DOHH2 (cell line): ENCODE data around the gene VAC14.

Experiments used
- EZH2phosphoT487 ChIP-seq: fragments of 200-600 bp; sonication (generic); IDR thresholded peaks from 2 replicates; pipeline ENCODE4 v1.6.1; 2017; ENCODE audit warnings: borderline replicate concordance, mild to moderate bottlenecking, antibody characterized with exemption, low read length, moderate library complexity, mixed read lengths
- TF ChIP-seq, protein P1 (sequence below): fragments of 200-600 bp; sonication (generic); IDR thresholded peaks from one replicate; pipeline ENCODE4 v1.5.1; 2014; ENCODE audit warnings: antibody characterized with exemption, mild to moderate bottlenecking, low read depth, low read length; ENCODE audit not compliant: poor library complexity, severe bottlenecking

DNA sequence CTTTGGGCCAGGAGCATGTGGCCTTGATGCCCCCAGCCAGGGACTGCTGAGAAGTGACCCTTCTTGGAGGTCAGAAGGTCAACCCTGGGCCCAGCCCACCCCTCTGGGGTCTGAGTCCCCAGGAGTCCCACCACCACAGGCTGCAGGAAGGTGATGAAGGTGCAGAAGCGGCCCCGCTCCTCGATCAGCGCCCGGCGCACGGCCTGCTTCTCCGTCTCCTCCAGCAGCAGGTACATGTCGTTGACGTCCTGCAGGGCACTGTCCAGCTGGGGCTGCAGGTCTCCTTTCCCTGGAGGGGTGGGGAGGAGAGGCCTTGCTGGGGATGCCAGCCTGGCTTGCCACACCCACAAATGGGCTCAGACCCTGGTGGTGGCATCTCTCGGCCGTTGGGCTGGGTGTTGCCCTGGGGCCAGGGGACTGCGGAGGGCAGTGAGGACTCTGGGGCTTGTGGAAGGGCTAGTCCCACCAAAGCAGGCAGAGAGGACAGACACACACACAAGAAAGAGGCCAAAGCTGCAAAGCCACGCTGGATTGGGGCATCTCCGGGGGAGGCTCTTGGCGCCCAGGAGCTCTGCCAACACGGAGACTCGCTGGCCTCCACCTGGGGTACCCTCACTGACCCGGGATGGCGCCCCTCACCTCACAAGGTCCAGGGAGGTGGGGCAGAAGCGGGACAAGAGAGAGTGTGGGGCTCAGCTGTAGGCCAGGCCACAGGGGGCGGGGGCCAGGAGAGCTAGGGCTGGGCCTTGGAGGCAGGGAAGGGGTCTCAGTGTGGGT lies 122.6 kb downstream of the VAC14 start:
- TF ChIP-seq, protein P1, sequence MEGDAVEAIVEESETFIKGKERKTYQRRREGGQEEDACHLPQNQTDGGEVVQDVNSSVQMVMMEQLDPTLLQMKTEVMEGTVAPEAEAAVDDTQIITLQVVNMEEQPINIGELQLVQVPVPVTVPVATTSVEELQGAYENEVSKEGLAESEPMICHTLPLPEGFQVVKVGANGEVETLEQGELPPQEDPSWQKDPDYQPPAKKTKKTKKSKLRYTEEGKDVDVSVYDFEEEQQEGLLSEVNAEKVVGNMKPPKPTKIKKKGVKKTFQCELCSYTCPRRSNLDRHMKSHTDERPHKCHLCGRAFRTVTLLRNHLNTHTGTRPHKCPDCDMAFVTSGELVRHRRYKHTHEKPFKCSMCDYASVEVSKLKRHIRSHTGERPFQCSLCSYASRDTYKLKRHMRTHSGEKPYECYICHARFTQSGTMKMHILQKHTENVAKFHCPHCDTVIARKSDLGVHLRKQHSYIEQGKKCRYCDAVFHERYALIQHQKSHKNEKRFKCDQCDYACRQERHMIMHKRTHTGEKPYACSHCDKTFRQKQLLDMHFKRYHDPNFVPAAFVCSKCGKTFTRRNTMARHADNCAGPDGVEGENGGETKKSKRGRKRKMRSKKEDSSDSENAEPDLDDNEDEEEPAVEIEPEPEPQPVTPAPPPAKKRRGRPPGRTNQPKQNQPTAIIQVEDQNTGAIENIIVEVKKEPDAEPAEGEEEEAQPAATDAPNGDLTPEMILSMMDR = no peak
- TF ChIP-seq EZH2phosphoT487 = no peak
